Measurements from ENCODE around the gene TUBB4B. TPM values are rescaled to one million over a fixed set of nuclear protein-coding genes. Genes with fewer than 3 reads are reported as not detected.

TUBB4B gene
- polyA plus RNA-seq, 6 donors from 2014 or later: 22.7 to 53.2 (median 40.2) TPM

GRCh38 chr9:137262909-137263285 is 21.8 kb downstream of the TUBB4B start:
- H3K36me3 Mint-ChIP-seq: no peaks in the 10 kb centered on the region

GRCh38 chr9:137263506-137263905 is 22.4 kb downstream of the TUBB4B start:
- Mint-ChIP-seq H3K9me3 (peaks cover 0 to 2% (median 0%) of the 10 kb centered on the region in 7 donors), H3K4me3 (peak overlapping the region in 1 of 8 donors; percentile 42), H3K27ac (no peak overlapping the region), H3K27me3 (no peaks in the 10 kb centered on the region), H3K36me3 (peaks cover under 1 to 3% of the 10 kb centered on the region in 2 donors), H3K4me1 (peaks cover 13 to 17% (median 16%) of the 10 kb centered on the region in 3 donors)
- ATAC-seq (ENCODE audit: low read depth in 2 of 2) (no peak), DNase-seq (no peak)

More at GRCh38 chr9:137262909-137263285, 21.8 kb downstream of the TUBB4B start:
- no peaks in the 10 kb centered on the region for H3K27me3 Mint-ChIP-seq
- peaks cover 0 to 2% (median 0%) of the 10 kb centered on the region in 7 donors for H3K9me3 Mint-ChIP-seq
- no peak for DNase-seq
- no peak for ATAC-seq (ENCODE audit: low read depth in 2 of 2)
- peaks cover 10 to 12% (median 12%) of the 10 kb centered on the region in 3 donors for H3K4me1 Mint-ChIP-seq
- H3K4me3 Mint-ChIP-seq: no peak overlapping the region
- no peak overlapping the region for H3K27ac Mint-ChIP-seq

- peaks cover 17 to 21% (median 20%) of the 10 kb centered on the region in 3 donors for H3K4me1 Mint-ChIP-seq
- DNase-seq (no peak), ATAC-seq (ENCODE audit: low read depth in 2 of 2) (no peak)
- H3K9me3 Mint-ChIP-seq: peaks cover 0 to 2% (median 0%) of the 10 kb centered on the region in 7 donors
- H3K27ac Mint-ChIP-seq: no peak overlapping the region
- no peaks in the 10 kb centered on the region for H3K27me3 Mint-ChIP-seq
- peaks cover 5 to 8% of the 10 kb centered on the region in 2 donors for H3K36me3 Mint-ChIP-seq
- no peak overlapping the region for H3K4me3 Mint-ChIP-seq
Observed at GRCh38 chr9:137264067-137264466, 23.0 kb downstream of the TUBB4B start.

GRCh38 chr9:137265496-137266161 is 24.5 kb downstream of the TUBB4B start:
- H3K27ac Mint-ChIP-seq: no peak overlapping the region
- ATAC-seq (ENCODE audit: low read depth in 2 of 2) (no peak), DNase-seq (no peak)
- peaks cover 0 to 2% (median 0%) of the 10 kb centered on the region in 7 donors for H3K9me3 Mint-ChIP-seq
- H3K4me1 Mint-ChIP-seq: peaks cover 23 to 28% (median 26%) of the 10 kb centered on the region in 3 donors
- peaks cover 5 to 8% of the 10 kb centered on the region in 2 donors for H3K36me3 Mint-ChIP-seq
- H3K4me3 Mint-ChIP-seq: no peak overlapping the region
- no peaks in the 10 kb centered on the region for H3K27me3 Mint-ChIP-seq

GRCh38 chr9:137266162-137266527 is 25.1 kb downstream of the TUBB4B start:
- DNase-seq (no peak), ATAC-seq (ENCODE audit: low read depth in 2 of 2) (no peak)
- H3K4me3 Mint-ChIP-seq: no peak overlapping the region
- H3K4me1 Mint-ChIP-seq: peaks cover 23 to 28% (median 26%) of the 10 kb centered on the region in 3 donors
- no peaks in the 10 kb centered on the region for H3K27me3 Mint-ChIP-seq
- no peak overlapping the region for H3K27ac Mint-ChIP-seq
- H3K36me3 Mint-ChIP-seq: peaks cover 5 to 8% of the 10 kb centered on the region in 2 donors
- H3K9me3 Mint-ChIP-seq: peaks cover 0 to 2% (median 0%) of the 10 kb centered on the region in 7 donors

GRCh38 chr9:137266585-137267453 is 25.7 kb downstream of the TUBB4B start:
- H3K27ac Mint-ChIP-seq: no peak overlapping the region
- ATAC-seq (ENCODE audit: low read depth in 2 of 2): no peak
- H3K4me3 Mint-ChIP-seq: no peak overlapping the region
- peaks cover 5 to 8% of the 10 kb centered on the region in 2 donors for H3K36me3 Mint-ChIP-seq
- H3K9me3 Mint-ChIP-seq: peaks cover 0 to under 1% (median 0%) of the 10 kb centered on the region in 7 donors
- no peak for DNase-seq
- H3K27me3 Mint-ChIP-seq: no peaks in the 10 kb centered on the region
- H3K4me1 Mint-ChIP-seq: peaks cover 25 to 32% (median 26%) of the 10 kb centered on the region in 3 donors

GRCh38 chr9:137267933-137268355 is 26.9 kb downstream of the TUBB4B start:
- Mint-ChIP-seq H3K36me3 (peaks cover 5 to 8% of the 10 kb centered on the region in 2 donors), H3K9me3 (no peaks in the 10 kb centered on the region), H3K4me1 (peaks cover 24 to 32% (median 26%) of the 10 kb centered on the region in 3 donors), H3K27ac (peak overlapping the region; percentile 20 to 84 (median 58)), H3K27me3 (no peaks in the 10 kb centered on the region), H3K4me3 (peak overlapping the region in 7 of 8 donors; percentile 29 to 61 (median 51))
- ATAC-seq (ENCODE audit: low read depth in 2 of 2) (peak; percentile 33 to 36), DNase-seq (no peak)

- Mint-ChIP-seq H3K4me1 (peaks cover 21 to 29% (median 26%) of the 10 kb centered on the region in 3 donors), H3K36me3 (peaks cover 5 to 8% of the 10 kb centered on the region in 2 donors), H3K4me3 (peak overlapping the region in 6 of 8 donors; percentile 27 to 61 (median 53)), H3K27ac (peak overlapping the region in 4 of 6 donors; percentile 31 to 68 (median 46)), H3K9me3 (no peaks in the 10 kb centered on the region), H3K27me3 (no peaks in the 10 kb centered on the region)
- ATAC-seq (ENCODE audit: low read depth in 2 of 2) (peak in 1 of 2 donors; percentile 15), DNase-seq (no peak)
Observed at GRCh38 chr9:137268538-137269201, 27.6 kb downstream of the TUBB4B start.

- H3K4me3 Mint-ChIP-seq: peak overlapping the region in 6 of 8 donors; percentile 27 to 59 (median 48)
- ATAC-seq (ENCODE audit: low read depth in 2 of 2): peak; percentile 36 to 67
- DNase-seq: no peak
- peak overlapping the region in 2 of 6 donors; percentile 10 to 50 for H3K27ac Mint-ChIP-seq
- H3K27me3 Mint-ChIP-seq: no peaks in the 10 kb centered on the region
- H3K9me3 Mint-ChIP-seq: no peaks in the 10 kb centered on the region
- H3K4me1 Mint-ChIP-seq: peaks cover 21 to 27% (median 27%) of the 10 kb centered on the region in 3 donors
- H3K36me3 Mint-ChIP-seq: peaks cover 5 to 8% of the 10 kb centered on the region in 2 donors
Observed at GRCh38 chr9:137269231-137269772, 28.2 kb downstream of the TUBB4B start.

GRCh38 chr9:137270929-137271695 is 30.0 kb downstream of the TUBB4B start:
- no peak for DNase-seq
- H3K4me1 Mint-ChIP-seq: peaks cover 36 to 44% (median 44%) of the 10 kb centered on the region in 3 donors
- no peak for ATAC-seq (ENCODE audit: low read depth in 2 of 2)
- H3K27me3 Mint-ChIP-seq: no peaks in the 10 kb centered on the region
- H3K4me3 Mint-ChIP-seq: peak overlapping the region in 1 of 8 donors; percentile 16
- no peaks in the 10 kb centered on the region for H3K9me3 Mint-ChIP-seq
- H3K27ac Mint-ChIP-seq: peak overlapping the region in 1 of 6 donors; percentile 44
- H3K36me3 Mint-ChIP-seq: peaks cover 5 to 8% of the 10 kb centered on the region in 2 donors

- Mint-ChIP-seq H3K36me3 (peaks cover 5 to 8% of the 10 kb centered on the region in 2 donors), H3K4me3 (no peak overlapping the region), H3K9me3 (no peaks in the 10 kb centered on the region), H3K27me3 (no peaks in the 10 kb centered on the region), H3K27ac (peak overlapping the region in 1 of 6 donors; percentile 44), H3K4me1 (peaks cover 38 to 48% (median 47%) of the 10 kb centered on the region in 3 donors)
- DNase-seq: no peak
- ATAC-seq (ENCODE audit: low read depth in 2 of 2): no peak
Observed at GRCh38 chr9:137271696-137272076, 30.6 kb downstream of the TUBB4B start.
